Measurements from ENCODE around the gene HERC3.

GRCh38 chr4:88630756-88631155 lies 38.5 kb downstream of the HERC3 start:
- no peak for TF ChIP-seq SP1 (IDR thresholded peaks at IDR 0.05)
- TF ChIP-seq, protein P1, sequence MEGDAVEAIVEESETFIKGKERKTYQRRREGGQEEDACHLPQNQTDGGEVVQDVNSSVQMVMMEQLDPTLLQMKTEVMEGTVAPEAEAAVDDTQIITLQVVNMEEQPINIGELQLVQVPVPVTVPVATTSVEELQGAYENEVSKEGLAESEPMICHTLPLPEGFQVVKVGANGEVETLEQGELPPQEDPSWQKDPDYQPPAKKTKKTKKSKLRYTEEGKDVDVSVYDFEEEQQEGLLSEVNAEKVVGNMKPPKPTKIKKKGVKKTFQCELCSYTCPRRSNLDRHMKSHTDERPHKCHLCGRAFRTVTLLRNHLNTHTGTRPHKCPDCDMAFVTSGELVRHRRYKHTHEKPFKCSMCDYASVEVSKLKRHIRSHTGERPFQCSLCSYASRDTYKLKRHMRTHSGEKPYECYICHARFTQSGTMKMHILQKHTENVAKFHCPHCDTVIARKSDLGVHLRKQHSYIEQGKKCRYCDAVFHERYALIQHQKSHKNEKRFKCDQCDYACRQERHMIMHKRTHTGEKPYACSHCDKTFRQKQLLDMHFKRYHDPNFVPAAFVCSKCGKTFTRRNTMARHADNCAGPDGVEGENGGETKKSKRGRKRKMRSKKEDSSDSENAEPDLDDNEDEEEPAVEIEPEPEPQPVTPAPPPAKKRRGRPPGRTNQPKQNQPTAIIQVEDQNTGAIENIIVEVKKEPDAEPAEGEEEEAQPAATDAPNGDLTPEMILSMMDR (IDR thresholded peaks at IDR 0.05; ENCODE audit: low read depth, low read length, missing input control) = no peak
- TF ChIP-seq JUND (IDR thresholded peaks at IDR 0.05) = no peak
- no peak for TF ChIP-seq RAD21 (IDR thresholded peaks at IDR 0.05)
- no peak for TF ChIP-seq REST (IDR thresholded peaks at IDR 0.05)
- TF ChIP-seq MAX (IDR thresholded peaks at IDR 0.05) = no peak
- TF ChIP-seq FOXA1 (IDR thresholded peaks at IDR 0.05) = no peak
- TF ChIP-seq ATF3 (IDR thresholded peaks at IDR 0.05) = no peak
- TF ChIP-seq GABPA (IDR thresholded peaks at IDR 0.05 in 1 of 2, conservative IDR thresholded peaks at IDR 0.05 in 1 of 2) = no peak
- TF ChIP-seq RXRA (IDR thresholded peaks at IDR 0.05) = no peak

All from liver (tissue), 3 donors.